ENCODE results near the gene SELENBP1.
"Not testable (repeated sequence)": the region's sequence is repeated elsewhere in the genome, so short reads cannot be mapped to it uniquely, and the experiment has no call there.

DNA sequence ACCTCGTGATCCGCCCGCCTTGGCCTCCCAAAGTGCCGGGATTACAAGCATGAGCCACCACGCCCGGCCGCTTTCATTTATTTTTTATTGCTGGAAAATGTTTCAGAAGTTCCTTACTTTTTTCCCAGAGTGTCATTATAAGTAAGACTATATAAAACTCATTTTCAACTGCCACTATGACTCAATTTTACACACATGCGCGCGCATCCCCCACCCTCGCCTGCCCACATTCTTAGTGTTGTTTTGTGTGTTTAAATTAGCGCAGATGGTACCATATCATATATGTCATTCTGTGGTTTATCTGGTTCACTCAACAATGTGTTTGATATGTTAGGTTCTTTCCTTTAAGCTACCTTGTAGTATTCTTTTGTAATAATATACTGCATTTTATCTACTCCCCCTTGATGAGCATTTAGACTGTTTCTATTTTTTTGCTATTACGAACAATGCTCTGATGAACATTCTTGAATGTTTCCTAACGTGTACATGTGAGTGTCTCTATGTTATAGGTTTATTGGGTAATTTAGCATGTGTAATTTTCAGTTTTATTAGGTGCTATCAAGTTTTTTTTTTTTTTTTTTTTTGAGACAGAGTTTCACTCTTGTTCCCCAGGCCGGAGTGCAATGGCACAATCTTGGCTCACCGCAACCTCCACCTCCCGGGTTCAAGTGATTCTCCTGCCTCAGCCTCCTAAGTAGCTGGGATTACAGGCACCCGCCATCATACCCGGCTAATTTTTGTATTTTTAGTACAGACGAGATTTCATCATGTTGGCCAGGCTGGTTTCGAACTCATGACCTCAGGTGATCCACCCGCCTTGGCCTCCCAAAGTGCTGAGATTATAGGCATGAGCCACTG, 17.9 kb upstream of the SELENBP1 start:
- TF ChIP-seq POLR2AphosphoS5, POLR2A, EP300 (IDR thresholded peaks at IDR 0.05): not testable (repeated sequence)
- TF ChIP-seq, protein P1, sequence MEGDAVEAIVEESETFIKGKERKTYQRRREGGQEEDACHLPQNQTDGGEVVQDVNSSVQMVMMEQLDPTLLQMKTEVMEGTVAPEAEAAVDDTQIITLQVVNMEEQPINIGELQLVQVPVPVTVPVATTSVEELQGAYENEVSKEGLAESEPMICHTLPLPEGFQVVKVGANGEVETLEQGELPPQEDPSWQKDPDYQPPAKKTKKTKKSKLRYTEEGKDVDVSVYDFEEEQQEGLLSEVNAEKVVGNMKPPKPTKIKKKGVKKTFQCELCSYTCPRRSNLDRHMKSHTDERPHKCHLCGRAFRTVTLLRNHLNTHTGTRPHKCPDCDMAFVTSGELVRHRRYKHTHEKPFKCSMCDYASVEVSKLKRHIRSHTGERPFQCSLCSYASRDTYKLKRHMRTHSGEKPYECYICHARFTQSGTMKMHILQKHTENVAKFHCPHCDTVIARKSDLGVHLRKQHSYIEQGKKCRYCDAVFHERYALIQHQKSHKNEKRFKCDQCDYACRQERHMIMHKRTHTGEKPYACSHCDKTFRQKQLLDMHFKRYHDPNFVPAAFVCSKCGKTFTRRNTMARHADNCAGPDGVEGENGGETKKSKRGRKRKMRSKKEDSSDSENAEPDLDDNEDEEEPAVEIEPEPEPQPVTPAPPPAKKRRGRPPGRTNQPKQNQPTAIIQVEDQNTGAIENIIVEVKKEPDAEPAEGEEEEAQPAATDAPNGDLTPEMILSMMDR (IDR thresholded peaks at IDR 0.05) = not testable (repeated sequence)

Data from upper lobe of left lung (tissue), 4 donors.